Esophagus squamous epithelium (tissue), 4 donors: Measurements from ENCODE around the gene MAPK1IP1L.

Experiments
- CTCF ChIP-seq, 6 experiments: fragments of 450-650 bp in 4 of 6; fragments of 200-600 bp in 2 of 6; sonication (generic) in 2 of 6; IDR thresholded peaks; one replicate each; pipeline ENCODE4 v1.5.1; 2016 to 2019; ENCODE audit warnings: antibody characterized with exemption in 6 of 6, mild to moderate bottlenecking in 4 of 6, moderate library complexity in 4 of 6
- POLR2A ChIP-seq, 4 donors: fragments of 450-650 bp; IDR thresholded peaks; one replicate each; pipeline ENCODE4 v1.6.1; 2017; ENCODE audit warnings: antibody characterized with exemption in 4 of 4, mild to moderate bottlenecking in 4 of 4, moderate library complexity in 3 of 4

GRCh38 chr14:55111122-55111708 is 59.8 kb downstream of the MAPK1IP1L start:
- TF ChIP-seq CTCF (IDR thresholded peaks at IDR 0.05) (no peak), POLR2A (IDR thresholded peaks at IDR 0.05) (no peak)
